Testis (tissue), 3 donors: Measurements from ENCODE around the gene POR. TPM values are rescaled to one million over a fixed set of nuclear protein-coding genes. Genes with fewer than 3 reads are reported as not detected.
"Not testable (repeated sequence)": the region's sequence is repeated elsewhere in the genome, so short reads cannot be mapped to it uniquely, and the experiment has no call there.

Source experiments
- DNase-seq: peaks from one replicate; pipeline ENCODE4 v3.0.0-alpha.2; 2019
- H3K27ac ChIP-seq, 2 donors: fragments of 200-600 bp; sonication (generic); one replicate each; pipeline ENCODE4 v1.5.1; 2019
- H3K27me3 ChIP-seq: fragments of 200-600 bp; sonication (generic); one replicate; pipeline ENCODE4 v1.5.1; 2019
- H3K36me3 ChIP-seq: fragments of 200-600 bp; sonication (generic); one replicate; pipeline ENCODE4 v1.5.1; 2017; ENCODE audit warnings: low read depth; ENCODE audit errors: missing control alignments
- H3K4me1 ChIP-seq: fragments of 200-600 bp; sonication (generic); one replicate; pipeline ENCODE4 v1.5.1; 2019
- H3K4me3 ChIP-seq, 2 donors: fragments of 200-600 bp; sonication (generic); one replicate each; pipeline ENCODE4 v1.5.1; 2017 to 2019
- H3K9me3 ChIP-seq: fragments of 200-600 bp; sonication (generic); one replicate; pipeline ENCODE4 v1.5.1; 2017
- CTCF ChIP-seq, 3 experiments: fragments of 450-650 bp in 2 of 3; fragments of 200-600 bp in 1 of 3; sonication (generic) in 1 of 3; IDR thresholded peaks; one replicate each; pipeline ENCODE4 v1.5.1; 2016 to 2019; ENCODE audit warnings: antibody characterized with exemption in 3 of 3, mild to moderate bottlenecking in 2 of 3, moderate library complexity in 1 of 3
- POLR2A ChIP-seq: fragments of 450-650 bp; IDR thresholded peaks from one replicate; pipeline ENCODE4 v1.6.1; 2017; ENCODE audit warnings: antibody characterized with exemption, mild to moderate bottlenecking, moderate library complexity
- WGBS, 2 donors: methylation state at CpG; one replicate each; pipeline ENCODE4 v1.1.5; 2018; 5-methylcytosine and 5-hydroxymethylcytosine counted together
- intact Hi-C: fragments of 100-400 bp; cut with DNase I; formaldehyde crosslinking; loops from one replicate; pipeline ENCODE4 v1.15.1; 2023; ENCODE audit warnings: low total_unique reads
- polyA plus RNA-seq: library from polyadenylated mRNA; stranded (reverse); fragments of 350-450 nt; fragmentation: Illumina TruSeq; extraction: RNeasy Lipid Tissue Mini Kit (QIAGEN cat#74804); gene quantifications from one replicate; pipeline ENCODE4 v1.2.3, GENCODE V29; 2014; ENCODE audit warnings: low read depth, low replicate concordance; ENCODE audit not compliant: insufficient read depth
- total RNA-seq, 2 donors: library from RNA; depleted of rRNA; stranded (reverse); fragments of >200 nt; gene quantifications; one replicate each; pipeline ENCODE4 v1.2.3, GENCODE V29; 2016

POR gene
- total and polyA plus RNA-seq, 3 donors from 2014 or later, result 98.5 to 169 (median 122) TPM

- Histone ChIP-seq H3K27ac (no peak overlapping the region), H3K9me3 (no peaks in the 10 kb centered on the region), H3K4me3 (no peak overlapping the region), H3K27me3 (no peaks in the 10 kb centered on the region), H3K4me1 (peaks cover 10% of the 10 kb centered on the region), H3K36me3 (no peaks in the 10 kb centered on the region)
- TF ChIP-seq CTCF (IDR thresholded peaks at IDR 0.05) (no peak), POLR2A (no peak)
- intact Hi-C loops, result no loop called here
- DNase-seq, result no peak
- 90 to 91% methylated on average over 9 of the region's 9 CpGs for WGBS, 2 donors
Observed at GRCh38 chr7:75900617-75901315, 14.2 kb upstream of the POR start.

- H3K27ac ChIP-seq, result no peak overlapping the region
- H3K4me1 ChIP-seq, result peaks cover 4% of the 10 kb centered on the region
- TF ChIP-seq POLR2A (no peak), CTCF (IDR thresholded peaks at IDR 0.05) (no peak)
- WGBS, 2 donors, result 51% methylated on average over 16 to 17 of the region's 17 CpGs
- H3K4me3 ChIP-seq, result no peak overlapping the region
- H3K36me3 ChIP-seq, result no peaks in the 10 kb centered on the region
- DNase-seq, result peak; percentile 51
- no peaks in the 10 kb centered on the region for H3K27me3 ChIP-seq
- intact Hi-C loops, result no loop called here
- no peaks in the 10 kb centered on the region for H3K9me3 ChIP-seq
Observed at GRCh38 chr7:75905785-75906604, 9.0 kb upstream of the POR start.

GRCh38 chr7:75906991-75907667 lies 7.8 kb upstream of the POR start:
- TF ChIP-seq CTCF (IDR thresholded peaks at IDR 0.05), result no peak
- TF ChIP-seq POLR2A, result no peak
- no peaks in the 10 kb centered on the region for H3K27me3 ChIP-seq
- intact Hi-C loops, result no loop called here
- no peaks in the 10 kb centered on the region for H3K9me3 ChIP-seq
- no peaks in the 10 kb centered on the region for H3K36me3 ChIP-seq
- DNase-seq, result no peak
- peaks cover 4% of the 10 kb centered on the region for H3K4me1 ChIP-seq
- 66 to 67% methylated on average over 10 of the region's 10 CpGs for WGBS, 2 donors
- H3K4me3 ChIP-seq, result no peak overlapping the region
- no peak overlapping the region for H3K27ac ChIP-seq

GRCh38 chr7:75907668-75908039 lies 7.3 kb upstream of the POR start:
- DNase-seq, H3K9me3 ChIP-seq, H3K27me3 ChIP-seq, intact Hi-C loops, H3K4me1 ChIP-seq, H3K27ac ChIP-seq, H3K4me3 ChIP-seq, H3K36me3 ChIP-seq: not testable (repeated sequence)
- 91 to 92% methylated on average over 9 of the region's 9 CpGs for WGBS, 2 donors

- intact Hi-C loops, result no loop called here
- TF ChIP-seq POLR2A (no peak), CTCF (IDR thresholded peaks at IDR 0.05) (no peak)
- peaks cover 8% of the 10 kb centered on the region for H3K4me1 ChIP-seq
- DNase-seq, result no peak
- no peak overlapping the region for H3K27ac ChIP-seq
- H3K36me3 ChIP-seq, result no peaks in the 10 kb centered on the region
- no peaks in the 10 kb centered on the region for H3K27me3 ChIP-seq
- WGBS, 2 donors, result 85 to 96% methylated on average over 5 of the region's 5 CpGs
- no peaks in the 10 kb centered on the region for H3K9me3 ChIP-seq
- H3K4me3 ChIP-seq, result no peak overlapping the region
Observed at GRCh38 chr7:75909521-75910132, 5.3 kb upstream of the POR start.

- 83 to 89% methylated on average over 12 of the region's 12 CpGs for WGBS, 2 donors
- H3K4me3 ChIP-seq, H3K27ac ChIP-seq, H3K27me3 ChIP-seq, H3K36me3 ChIP-seq, H3K4me1 ChIP-seq, intact Hi-C loops, DNase-seq, H3K9me3 ChIP-seq: not testable (repeated sequence)
Observed at GRCh38 chr7:75911186-75911585, 3.8 kb upstream of the POR start.
